NK-92 treated with Interleukin-12 subunit alpha and Interleukin-12 subunit beta, amount 100 ng/mL, for 24 hours (cell line): ENCODE measurements around the gene SSTR3.

Source experiments
- DNase-seq: peaks from one replicate; lab custom pipeline; 2025; lab: John Stamatoyannopoulos, UW

The SSTR3 gene

DNA sequence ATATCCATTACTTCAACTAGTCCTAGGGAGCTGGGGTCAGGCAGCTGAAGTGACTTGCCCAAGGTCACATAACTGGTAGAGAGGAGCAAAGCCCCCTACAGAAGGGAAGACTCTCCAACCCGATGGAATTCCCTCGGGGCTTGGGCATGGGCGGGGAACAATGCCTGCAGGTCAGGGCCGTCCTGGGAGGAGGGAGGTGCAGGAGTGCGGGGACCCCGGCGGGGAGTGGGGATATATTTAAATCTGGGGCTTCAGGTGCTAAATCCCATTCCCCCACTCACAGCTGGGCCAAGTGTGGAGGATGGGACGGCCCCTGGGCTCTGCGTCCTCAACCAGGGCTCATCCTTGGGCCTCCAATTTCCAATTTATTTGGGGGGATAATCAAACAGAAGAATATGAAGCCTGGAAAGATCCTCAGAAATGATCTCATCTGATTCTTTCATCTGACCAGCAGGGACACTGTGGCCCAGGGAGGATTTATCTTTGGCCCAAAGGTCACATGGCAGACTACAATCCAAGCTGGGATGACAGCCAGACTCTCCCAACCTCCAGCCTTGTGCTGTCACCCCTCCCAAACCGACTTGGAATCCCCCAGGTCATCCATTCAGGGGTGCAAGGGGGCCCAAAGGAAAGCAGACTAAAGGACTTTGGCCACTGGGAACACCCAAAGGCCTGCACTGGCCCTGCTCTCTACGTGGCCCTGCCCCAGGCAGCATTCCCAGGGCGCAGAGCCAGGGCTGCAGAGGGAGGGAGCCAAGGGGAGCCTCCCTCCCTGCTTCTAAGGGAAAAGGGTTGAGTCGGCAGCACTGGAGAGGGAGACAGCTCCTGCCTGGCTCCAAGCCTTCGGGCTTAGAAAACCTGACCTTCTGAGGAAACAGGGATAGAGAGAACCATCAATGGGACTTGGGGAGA, 15.5 kb downstream of the SSTR3 start:
- DNase-seq = no peak

DNA sequence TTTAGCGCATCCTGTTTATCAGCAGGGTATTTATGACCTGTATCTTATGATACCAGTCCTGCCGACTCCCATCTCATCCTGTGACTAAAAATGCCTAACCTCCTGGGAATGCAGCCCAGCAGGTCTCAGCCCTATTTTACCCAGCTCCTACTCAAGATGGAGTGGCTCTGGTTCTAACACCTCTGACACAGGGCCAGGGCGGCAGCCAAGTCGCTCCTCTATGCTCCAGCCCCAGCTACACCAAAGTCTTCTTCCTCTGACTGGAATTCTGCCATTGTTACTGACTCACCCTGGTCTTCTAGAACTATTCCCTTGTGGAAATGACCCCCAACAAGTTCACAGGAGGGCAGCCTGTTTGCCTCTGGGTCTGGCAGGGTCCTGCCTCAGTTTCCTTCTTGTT, 16.4 kb downstream of the SSTR3 start:
- no peak for DNase-seq

DNA sequence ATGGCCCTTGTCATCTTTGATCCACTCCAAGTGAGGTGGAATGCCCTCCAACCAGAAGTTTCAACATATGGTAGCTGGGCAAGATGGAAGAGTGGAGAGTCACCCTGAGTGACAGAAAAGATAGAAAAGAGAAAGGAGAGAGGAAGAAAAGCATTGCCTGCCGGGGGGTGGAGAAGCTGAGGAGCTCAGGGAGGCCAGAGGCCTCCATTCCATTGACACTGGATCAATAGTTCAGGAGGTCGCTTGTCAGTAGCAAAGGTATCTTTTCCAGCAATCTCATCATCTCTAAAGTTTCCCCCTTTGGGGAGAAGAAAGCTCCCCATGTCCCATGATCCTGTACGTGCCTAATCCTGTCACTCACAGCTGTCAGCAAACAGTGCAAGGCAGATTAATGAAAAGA, 17.5 kb downstream of the SSTR3 start:
- no peak for DNase-seq

- DNase-seq = no peak
These were observed 18.6 kb downstream of the SSTR3 start for GRCh38 chr22:37193629-37194191.

GRCh38 chr22:37192741-37193140, 19.5 kb downstream of the SSTR3 start:
- DNase-seq = no peak

GRCh38 chr22:37192204-37192603, 20.1 kb downstream of the SSTR3 start:
- DNase-seq = no peak

DNA sequence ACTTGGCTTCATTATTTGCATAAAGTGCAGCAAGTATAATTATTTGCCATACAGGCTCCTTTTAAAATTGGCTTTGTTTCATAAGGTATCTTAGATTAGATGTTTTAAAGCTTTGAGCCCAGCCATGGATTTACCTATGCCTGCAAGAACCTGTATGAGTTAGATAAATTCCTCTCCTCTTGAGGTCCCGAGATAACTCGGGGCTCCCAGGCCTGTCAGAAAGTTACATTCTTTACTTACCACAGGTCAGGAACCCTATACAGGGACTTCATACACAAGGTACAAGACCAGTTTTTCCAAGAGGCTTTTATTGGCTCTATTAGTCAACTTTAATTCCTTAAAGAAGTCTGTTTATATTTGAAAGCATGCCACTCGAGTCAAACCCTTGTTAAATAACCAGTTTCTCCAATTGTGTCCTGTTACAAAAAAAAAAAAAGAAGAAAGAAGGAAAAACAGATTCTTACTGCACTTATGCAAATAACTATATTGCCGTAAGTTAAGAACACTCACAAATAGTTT, 22.0 kb downstream of the SSTR3 start:
- DNase-seq = no peak

- no peak for DNase-seq
These were observed 23.3 kb downstream of the SSTR3 start for GRCh38 chr22:37188901-37189466.

GRCh38 chr22:37187891-37188761, 24.2 kb downstream of the SSTR3 start, which contains the start of gene C1QTNF6:
C1QTNF6 (minus strand) TSS chr22:37188247; CDS start chr22:37188213, 34 bp downstream.
- no peak for DNase-seq

GRCh38 chr22:37187552-37187890, 24.8 kb downstream of the SSTR3 start:
- no peak for DNase-seq

- DNase-seq = no peak
These were observed 25.2 kb downstream of the SSTR3 start for GRCh38 chr22:37186997-37187522.

DNA sequence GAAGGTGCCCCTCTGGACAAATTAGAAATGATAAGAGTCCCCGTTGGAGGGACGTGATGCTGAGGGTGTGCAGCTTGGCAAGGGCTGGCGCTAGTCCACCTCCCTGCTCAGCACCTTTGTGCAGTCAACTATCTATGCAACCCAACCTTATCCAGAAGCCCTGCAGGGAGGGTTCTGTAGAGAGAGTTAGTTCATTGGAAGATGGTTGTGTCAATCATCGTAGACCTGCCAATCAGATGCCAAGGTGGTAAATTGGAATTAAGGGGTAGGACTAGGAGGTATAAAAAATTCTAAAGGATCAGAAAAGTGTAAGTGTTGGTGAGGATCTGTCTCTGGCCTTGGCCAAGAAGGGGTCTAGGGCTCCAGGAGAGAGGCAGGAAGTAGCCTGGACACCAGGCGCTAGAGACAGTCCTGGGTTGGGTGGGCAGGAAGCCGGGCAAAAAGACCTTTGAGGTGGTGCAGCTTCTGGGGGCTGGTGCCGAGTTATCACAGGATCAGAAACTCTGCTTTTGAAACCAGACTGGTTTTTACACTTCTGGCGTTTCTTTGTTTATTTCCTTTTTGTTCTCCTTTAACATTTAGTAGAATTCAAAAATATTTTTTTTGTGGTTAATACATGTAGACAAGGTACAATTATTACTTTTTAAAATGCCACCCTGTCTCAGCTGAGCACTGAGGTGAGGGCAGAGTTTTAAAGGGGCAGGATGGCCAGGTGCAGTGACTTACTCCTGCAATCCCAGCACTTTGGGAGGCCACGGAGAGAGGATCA, 25.9 kb downstream of the SSTR3 start:
- peak; percentile 27 for DNase-seq

DNA sequence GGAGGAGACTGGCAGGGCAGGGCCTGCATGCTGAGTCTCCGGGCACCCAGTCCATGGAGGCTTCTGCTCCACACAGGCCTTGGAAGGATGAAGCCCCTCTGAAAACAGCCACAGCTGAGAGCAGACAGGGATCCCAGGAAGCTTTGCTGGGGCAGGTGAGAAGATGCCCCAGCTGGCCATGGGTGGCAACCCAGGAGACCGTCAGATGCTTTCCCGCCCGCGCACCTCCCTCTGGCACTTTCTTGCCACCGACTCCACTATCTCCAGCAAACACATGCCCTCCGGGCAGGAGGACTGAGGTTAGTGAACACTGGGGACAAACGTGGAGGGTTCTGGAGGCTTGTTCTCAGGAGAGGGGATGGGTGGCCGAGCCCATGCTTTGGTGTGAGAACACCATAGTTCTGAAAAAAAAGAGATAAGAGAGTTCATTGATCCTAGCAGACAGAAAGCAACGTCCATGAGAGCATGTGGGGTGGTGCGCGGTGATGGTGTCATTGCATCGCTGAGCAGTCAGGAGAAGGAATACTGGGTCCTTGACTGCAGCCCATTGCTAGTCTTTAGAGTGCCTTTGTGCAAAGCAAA, 26.5 kb downstream of the SSTR3 start:
- DNase-seq = no peak

GRCh38 chr22:37184816-37185541, 27.3 kb downstream of the SSTR3 start:
- DNase-seq = no peak

GRCh38 chr22:37184380-37184755, 27.9 kb downstream of the SSTR3 start:
- no peak for DNase-seq

- DNase-seq = no peak
These were observed 28.6 kb downstream of the SSTR3 start for GRCh38 chr22:37183432-37184379.

- DNase-seq = no peak
These were observed 29.4 kb downstream of the SSTR3 start for GRCh38 chr22:37182949-37183245.

GRCh38 chr22:37182101-37182948, 30.0 kb downstream of the SSTR3 start:
- no peak for DNase-seq
